NB4 (cell line): ENCODE measurements around the gene UCN2.

ENCODE experiments used
- DNase-seq: peaks from one replicate; pipeline ENCODE4 v3.0.0; 2010; ENCODE audit warnings: low read depth
- H3K4me3 ChIP-seq: one replicate; pipeline ENCODE4 v1.5.1; 2011; ENCODE audit warnings: mild to moderate bottlenecking, low read depth, low read length, moderate library complexity
- MYC ChIP-seq: IDR thresholded peaks from 2 replicates; pipeline ENCODE4 v1.6.1; 2011; ENCODE audit warnings: low read depth, low read length
- POLR2A ChIP-seq: IDR thresholded peaks from 2 replicates; pipeline ENCODE4 v1.6.1; 2011; ENCODE audit warnings: mild to moderate bottlenecking; ENCODE audit not compliant: insufficient read length; ENCODE audit errors: extremely low read depth
- TF ChIP-seq, protein P1 (sequence below): IDR thresholded peaks from one replicate; pipeline ENCODE4 v1.5.1; 2012; ENCODE audit warnings: low read depth, low read length
- TF ChIP-seq, protein P2 (sequence below): IDR thresholded peaks from 2 replicates; pipeline ENCODE4 v1.6.1; 2011; ENCODE audit warnings: low read depth, low read length

The UCN2 gene

DNA sequence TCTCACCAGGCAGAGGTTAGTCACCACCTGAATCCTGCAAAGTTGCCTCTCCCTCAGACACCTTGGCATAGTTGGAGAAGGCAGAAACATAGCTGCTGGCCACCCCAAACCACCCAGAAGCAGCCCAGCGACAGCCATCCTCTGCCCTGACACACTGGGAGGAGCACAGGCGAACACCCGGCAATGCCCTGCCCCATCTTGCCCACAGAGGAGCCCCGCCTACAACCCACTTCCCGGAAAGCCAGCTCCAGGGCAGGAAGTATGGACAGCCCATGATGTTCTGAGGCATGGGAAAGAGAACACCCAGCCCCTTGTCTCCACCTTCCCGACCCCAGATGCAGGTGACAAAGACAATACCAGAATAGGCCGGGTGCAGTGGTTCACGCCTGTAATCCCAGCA lies 47.0 kb downstream of the UCN2 start:
- TF ChIP-seq, protein P1, sequence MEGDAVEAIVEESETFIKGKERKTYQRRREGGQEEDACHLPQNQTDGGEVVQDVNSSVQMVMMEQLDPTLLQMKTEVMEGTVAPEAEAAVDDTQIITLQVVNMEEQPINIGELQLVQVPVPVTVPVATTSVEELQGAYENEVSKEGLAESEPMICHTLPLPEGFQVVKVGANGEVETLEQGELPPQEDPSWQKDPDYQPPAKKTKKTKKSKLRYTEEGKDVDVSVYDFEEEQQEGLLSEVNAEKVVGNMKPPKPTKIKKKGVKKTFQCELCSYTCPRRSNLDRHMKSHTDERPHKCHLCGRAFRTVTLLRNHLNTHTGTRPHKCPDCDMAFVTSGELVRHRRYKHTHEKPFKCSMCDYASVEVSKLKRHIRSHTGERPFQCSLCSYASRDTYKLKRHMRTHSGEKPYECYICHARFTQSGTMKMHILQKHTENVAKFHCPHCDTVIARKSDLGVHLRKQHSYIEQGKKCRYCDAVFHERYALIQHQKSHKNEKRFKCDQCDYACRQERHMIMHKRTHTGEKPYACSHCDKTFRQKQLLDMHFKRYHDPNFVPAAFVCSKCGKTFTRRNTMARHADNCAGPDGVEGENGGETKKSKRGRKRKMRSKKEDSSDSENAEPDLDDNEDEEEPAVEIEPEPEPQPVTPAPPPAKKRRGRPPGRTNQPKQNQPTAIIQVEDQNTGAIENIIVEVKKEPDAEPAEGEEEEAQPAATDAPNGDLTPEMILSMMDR = no peak
- H3K4me3 ChIP-seq = no peak overlapping the region
- DNase-seq = no peak

GRCh38 chr3:48514431-48515227 lies 49.0 kb downstream of the UCN2 start:
- no peak for DNase-seq
- no peak for TF ChIP-seq POLR2A
- no peak for TF ChIP-seq MYC
- TF ChIP-seq, protein P2, sequence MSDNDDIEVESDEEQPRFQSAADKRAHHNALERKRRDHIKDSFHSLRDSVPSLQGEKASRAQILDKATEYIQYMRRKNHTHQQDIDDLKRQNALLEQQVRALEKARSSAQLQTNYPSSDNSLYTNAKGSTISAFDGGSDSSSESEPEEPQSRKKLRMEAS = no peak
- TF ChIP-seq, protein P1 = no peak

More at GRCh38 chr3:48514431-48515227, 49.0 kb downstream of the UCN2 start:
- no peak overlapping the region for H3K4me3 ChIP-seq
